Gastroesophageal sphincter (tissue), 3 donors: ENCODE measurements around the gene ULK4.

Source experiments
- CTCF ChIP-seq, 4 experiments: fragments of 200-600 bp in 2 of 4; fragments of 450-650 bp in 2 of 4; sonication (generic) in 1 of 4; IDR thresholded peaks; one replicate each; pipeline ENCODE4 v1.5.1; 2017 to 2019; ENCODE audit warnings: antibody characterized with exemption in 4 of 4, mild to moderate bottlenecking in 2 of 4, moderate library complexity in 2 of 4
- EP300 ChIP-seq: sonication (generic); formaldehyde crosslinking; IDR thresholded peaks from one replicate; pipeline ENCODE4 v1.6.1; 2017; ENCODE audit warnings: antibody characterized with exemption, mild to moderate bottlenecking
- POLR2A ChIP-seq, 2 donors: fragments of 450-650 bp; IDR thresholded peaks; one replicate each; pipeline ENCODE4 v1.6.1; 2017; ENCODE audit warnings: antibody characterized with exemption in 2 of 2, mild to moderate bottlenecking in 2 of 2, moderate library complexity in 1 of 2
- POLR2AphosphoS5 ChIP-seq: sonication (generic); formaldehyde crosslinking; IDR thresholded peaks from one replicate; pipeline ENCODE4 v1.6.1; 2017; ENCODE audit warnings: antibody characterized with exemption

- no peak for TF ChIP-seq CTCF (IDR thresholded peaks at IDR 0.05)
- no peak for TF ChIP-seq POLR2A (IDR thresholded peaks at IDR 0.05)
- TF ChIP-seq EP300 = no peak
- no peak for TF ChIP-seq POLR2AphosphoS5
These were observed 479.8 kb downstream of the ULK4 start for GRCh38 chr3:41482134-41482533.
